NCI-H1694 treated with DMSO at 0.1 percent for 48 hours (cell line): Measurements from ENCODE around the gene CAMTA1.

Source experiments
- DNase-seq: peaks from one replicate; lab custom pipeline; 2025; lab: John Stamatoyannopoulos, UW

CAMTA1 gene

GRCh38 chr1:7558481-7558880, 773.2 kb downstream of the CAMTA1 start:
- DNase-seq: no peak

DNA sequence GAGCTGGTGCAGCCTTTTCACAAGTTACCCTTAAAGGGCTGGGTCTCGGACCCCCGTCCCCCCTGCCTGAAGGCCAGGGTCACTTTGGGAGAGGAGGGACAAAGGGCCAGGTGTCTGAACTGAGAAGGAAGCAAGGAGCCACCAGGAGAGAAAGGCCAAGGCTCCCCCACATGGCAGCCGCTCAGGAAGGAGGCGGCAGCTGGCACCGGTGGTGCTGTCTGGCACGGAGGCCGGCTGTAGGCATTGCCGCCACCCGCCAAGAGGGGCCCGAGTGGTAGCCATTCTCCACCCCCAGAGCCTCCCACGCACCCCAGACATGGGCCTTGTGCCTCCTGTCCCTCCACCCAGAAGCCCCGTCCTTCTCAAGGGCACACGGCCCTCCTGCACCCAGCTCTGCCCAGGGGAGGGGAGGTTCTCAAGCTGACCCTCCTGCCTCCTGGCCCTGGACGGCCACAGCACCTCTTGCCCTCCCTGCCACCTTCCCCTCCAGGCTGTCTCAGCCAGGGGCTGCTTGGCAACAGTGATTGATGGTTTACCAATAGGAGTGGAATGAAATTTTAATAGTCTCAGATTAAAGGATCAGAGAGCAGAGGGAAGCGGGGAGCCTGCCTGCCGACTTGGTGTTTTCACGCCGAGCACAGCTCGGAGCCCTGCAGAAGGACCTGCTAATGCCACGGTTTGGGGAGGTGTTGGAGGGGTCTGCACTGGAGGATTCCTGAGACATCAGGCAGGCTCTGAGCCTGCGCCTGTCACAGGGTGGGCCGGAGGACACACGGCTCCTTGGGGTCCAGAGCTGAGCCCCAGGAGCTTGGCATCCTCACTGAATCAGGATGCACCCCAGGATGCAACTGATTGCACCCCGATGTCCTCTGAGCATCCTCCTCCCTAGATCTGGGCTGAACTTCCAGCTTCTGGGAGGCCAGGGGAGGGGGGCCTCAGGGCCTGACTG, 773.9 kb downstream of the CAMTA1 start:
- no peak for DNase-seq

- DNase-seq: no peak
Measured at GRCh38 chr1:7560128-7560527, 774.9 kb downstream of the CAMTA1 start.

- no peak for DNase-seq
Measured at GRCh38 chr1:7560601-7561181, 775.4 kb downstream of the CAMTA1 start.

DNA sequence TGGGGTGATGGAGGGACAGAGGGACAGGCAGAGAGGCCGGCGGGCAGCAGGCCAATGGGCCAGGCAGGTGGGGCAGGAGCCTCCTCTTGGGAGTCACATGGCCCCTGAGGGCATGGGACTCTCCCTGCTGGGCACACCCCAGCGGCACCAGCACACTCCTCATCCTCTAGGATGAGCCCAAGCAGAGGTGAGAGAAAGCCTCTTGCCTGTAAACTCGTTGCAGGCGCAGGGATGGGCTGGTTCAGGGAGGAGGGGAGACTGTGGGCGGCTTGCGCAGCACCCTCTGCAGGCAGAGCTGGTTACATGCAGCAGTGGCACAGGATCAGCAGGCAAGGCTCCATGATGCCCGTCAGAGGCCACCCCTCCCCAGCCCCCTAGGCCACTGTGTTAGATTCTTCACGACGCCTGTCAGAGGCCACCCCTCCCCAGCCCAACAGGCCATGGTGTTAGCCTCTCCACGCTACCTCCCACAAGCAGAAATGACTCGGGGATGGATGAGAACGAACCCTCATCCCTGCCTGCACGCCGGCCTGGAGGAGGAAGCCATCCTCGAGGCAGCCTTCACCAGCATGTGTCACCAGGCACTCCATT, 776.2 kb downstream of the CAMTA1 start:
- DNase-seq: no peak

GRCh38 chr1:7561936-7562728, 776.9 kb downstream of the CAMTA1 start:
- no peak for DNase-seq

DNA sequence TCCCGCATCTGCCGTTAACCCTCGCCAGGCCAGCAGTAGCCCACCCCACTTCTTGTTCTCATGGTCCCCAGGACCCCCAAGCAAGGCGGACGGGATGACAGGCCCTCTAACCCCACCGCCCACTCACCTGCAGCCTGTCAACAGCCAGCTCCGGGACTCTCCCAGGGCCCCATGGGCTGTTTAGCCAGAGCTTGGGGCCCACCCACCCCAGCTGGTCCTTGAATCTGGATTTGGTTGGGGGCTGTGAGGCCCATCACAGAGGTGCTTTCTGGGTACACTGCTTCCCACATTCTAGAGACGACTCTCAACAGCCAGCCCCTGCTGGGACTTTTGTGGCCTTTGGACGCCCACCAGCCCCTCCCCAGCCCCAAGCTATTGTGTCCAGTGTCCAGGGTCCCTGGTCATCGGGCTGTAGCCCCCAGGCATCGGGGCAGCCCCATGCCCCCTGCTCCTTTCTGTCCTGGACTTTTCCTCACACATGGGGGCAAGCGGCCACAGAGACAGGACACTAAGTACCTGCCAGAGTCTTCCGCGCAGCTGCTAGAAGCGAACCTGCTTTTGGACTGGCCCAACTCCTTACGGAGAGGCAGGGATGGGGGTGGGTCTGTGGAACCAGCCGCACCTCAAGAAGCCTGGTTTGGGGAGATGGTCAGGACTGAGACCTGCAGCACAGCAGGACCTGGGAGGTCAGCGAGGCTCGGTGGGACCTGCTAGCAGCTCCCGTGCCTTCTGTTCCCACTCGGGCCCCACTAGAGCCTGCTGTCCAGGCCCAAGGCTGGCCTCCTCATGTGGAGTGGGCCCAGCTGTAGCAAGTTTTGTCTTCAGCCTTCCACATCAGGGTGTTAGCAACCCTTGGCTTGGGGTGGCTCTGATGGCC, 777.7 kb downstream of the CAMTA1 start:
- no peak for DNase-seq

- no peak for DNase-seq
Measured at GRCh38 chr1:7564137-7564536, 778.9 kb downstream of the CAMTA1 start.

GRCh38 chr1:7565099-7565750, 780.0 kb downstream of the CAMTA1 start:
- no peak for DNase-seq

GRCh38 chr1:7566417-7567375, 781.4 kb downstream of the CAMTA1 start:
- DNase-seq: no peak

- no peak for DNase-seq
Measured at GRCh38 chr1:7567376-7567775, 782.1 kb downstream of the CAMTA1 start.

DNA sequence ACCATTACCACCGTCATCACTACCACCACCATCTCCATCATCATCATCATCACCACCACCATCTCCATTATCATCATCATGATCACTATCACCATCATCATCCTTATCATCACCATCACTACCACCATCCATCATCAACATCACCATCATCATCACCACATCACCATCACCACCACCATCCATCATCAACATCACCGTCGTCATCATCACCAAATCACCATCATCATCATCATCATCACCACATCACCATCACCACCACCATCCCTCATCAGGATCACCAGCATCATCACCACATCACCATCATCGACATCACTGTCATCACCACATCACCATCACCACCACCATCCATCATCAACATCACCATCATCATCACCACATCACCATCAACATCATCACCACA, 782.8 kb downstream of the CAMTA1 start:
- no peak for DNase-seq

- no peak for DNase-seq
Measured at GRCh38 chr1:7568901-7569524, 783.8 kb downstream of the CAMTA1 start.

DNA sequence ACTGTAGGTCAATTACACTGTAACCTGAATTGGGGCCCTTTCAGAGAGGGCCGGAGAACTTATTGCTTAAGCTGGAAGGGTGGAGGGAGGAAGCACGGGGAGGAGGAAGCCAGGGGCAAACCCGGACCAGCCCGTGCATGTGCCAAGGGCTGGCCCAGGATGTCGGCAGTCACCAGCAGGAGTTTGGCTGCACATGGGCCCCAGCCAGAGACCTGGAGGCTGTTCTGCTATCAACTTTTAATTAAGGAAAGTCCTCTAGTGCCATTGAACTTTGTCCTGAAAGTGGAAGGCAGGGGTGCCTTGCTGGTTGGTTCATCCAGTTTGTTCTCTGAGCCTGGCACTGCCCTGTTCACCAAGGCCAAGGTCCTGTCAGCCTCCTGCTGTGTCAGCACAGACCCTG, 785.1 kb downstream of the CAMTA1 start:
- no peak for DNase-seq

- no peak for DNase-seq
Measured at GRCh38 chr1:7572654-7573152, 787.4 kb downstream of the CAMTA1 start.

DNA sequence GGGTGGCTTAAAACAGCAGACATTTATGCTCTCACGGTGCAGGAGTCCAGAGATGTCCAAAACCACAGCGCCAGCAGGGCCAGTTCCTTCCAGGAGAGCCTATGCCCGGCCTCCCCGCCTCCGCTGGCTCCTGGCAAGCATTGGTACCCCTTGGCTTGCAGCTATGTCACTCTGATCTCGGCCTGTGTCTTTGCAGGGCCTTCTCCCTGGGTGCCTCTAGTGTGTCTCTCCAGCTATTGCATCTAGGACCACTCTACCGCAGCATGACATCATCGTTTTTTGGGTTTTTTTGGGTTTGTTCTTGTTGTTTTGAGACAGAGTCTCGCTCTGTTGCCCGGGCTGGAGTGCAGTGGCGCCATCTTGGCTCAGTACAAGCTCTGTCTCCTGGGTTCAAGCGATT, 788.2 kb downstream of the CAMTA1 start:
- no peak for DNase-seq

GRCh38 chr1:7574121-7575040, 789.1 kb downstream of the CAMTA1 start:
- DNase-seq: no peak

- DNase-seq: no peak
Measured at GRCh38 chr1:7575041-7575400, 789.8 kb downstream of the CAMTA1 start.
